ENCODE data around the gene DEPP1.

The DEPP1 gene

DNA sequence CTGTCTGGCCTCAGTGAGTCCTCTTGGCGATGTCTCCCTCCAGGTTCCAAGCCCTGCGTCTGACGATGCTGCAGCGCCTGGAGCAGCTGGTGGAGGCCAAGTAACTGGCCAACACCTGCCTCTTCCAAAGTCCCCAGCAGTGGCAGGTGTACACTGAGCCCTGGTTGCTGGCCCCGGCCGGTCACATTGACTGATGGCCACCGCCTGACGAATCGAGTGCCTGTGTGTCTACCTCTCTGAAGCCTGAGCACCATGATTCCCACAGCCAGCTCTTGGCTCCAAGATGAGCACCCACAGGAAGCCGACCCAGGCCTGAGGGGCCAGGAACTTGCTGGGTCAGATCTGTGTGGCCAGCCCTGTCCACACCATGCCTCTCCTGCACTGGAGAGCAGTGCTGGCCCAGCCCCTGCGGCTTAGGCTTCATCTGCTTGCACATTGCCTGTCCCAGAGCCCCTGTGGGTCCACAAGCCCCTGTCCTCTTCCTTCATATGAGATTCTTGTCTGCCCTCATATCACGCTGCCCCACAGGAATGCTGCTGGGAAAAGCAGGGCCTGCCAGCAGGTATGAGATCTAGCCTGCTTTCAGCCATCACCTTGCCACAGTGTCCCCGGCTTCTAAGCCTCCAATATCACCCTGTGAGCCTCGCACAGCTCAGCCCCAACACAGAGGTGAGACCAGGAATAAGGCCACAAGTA lies 14.8 kb upstream of the DEPP1 start:
- no peak for DNase-seq (ENCODE audit: low spot score)
- in situ Hi-C loops (cut with MboI; ENCODE audit: low sequenced_read_pairs, unreplicated experiment), result no loop called here
- TF ChIP-seq, protein P1, sequence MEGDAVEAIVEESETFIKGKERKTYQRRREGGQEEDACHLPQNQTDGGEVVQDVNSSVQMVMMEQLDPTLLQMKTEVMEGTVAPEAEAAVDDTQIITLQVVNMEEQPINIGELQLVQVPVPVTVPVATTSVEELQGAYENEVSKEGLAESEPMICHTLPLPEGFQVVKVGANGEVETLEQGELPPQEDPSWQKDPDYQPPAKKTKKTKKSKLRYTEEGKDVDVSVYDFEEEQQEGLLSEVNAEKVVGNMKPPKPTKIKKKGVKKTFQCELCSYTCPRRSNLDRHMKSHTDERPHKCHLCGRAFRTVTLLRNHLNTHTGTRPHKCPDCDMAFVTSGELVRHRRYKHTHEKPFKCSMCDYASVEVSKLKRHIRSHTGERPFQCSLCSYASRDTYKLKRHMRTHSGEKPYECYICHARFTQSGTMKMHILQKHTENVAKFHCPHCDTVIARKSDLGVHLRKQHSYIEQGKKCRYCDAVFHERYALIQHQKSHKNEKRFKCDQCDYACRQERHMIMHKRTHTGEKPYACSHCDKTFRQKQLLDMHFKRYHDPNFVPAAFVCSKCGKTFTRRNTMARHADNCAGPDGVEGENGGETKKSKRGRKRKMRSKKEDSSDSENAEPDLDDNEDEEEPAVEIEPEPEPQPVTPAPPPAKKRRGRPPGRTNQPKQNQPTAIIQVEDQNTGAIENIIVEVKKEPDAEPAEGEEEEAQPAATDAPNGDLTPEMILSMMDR (IDR thresholded peaks at IDR 0.05; ENCODE audit: borderline replicate concordance, control extremely low read depth, extremely low read depth, insufficient read depth, missing control alignments), result no peak

DNA sequence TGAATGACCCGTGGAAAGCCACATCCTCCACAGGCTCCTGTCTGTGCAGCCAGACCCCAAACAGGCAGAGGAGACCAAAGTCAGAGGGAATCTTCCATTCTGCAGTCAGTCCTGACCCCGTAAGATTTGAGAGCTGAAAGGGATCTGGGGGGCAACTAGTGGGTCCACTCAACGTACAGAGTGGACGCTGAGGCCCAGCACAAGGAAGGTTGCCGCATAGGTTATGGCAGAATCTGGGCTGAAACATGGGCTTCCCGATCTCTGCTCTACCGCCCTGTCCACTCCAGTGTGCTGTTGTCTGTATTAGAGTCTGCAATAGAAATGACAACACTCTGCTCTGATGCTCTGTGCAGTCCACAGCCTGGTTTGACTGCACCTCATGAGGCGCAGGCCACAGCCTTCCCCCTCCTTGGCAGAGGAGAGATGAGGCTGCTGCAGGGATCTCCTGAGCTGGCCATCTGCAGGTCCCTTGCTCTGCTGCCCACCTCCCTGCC lies 14.2 kb upstream of the DEPP1 start:
- TF ChIP-seq, protein P1 (IDR thresholded peaks at IDR 0.05; ENCODE audit: borderline replicate concordance, control extremely low read depth, extremely low read depth, insufficient read depth, missing control alignments), result no peak
- in situ Hi-C loops (cut with MboI; ENCODE audit: low sequenced_read_pairs, unreplicated experiment), result no loop called here

DNA sequence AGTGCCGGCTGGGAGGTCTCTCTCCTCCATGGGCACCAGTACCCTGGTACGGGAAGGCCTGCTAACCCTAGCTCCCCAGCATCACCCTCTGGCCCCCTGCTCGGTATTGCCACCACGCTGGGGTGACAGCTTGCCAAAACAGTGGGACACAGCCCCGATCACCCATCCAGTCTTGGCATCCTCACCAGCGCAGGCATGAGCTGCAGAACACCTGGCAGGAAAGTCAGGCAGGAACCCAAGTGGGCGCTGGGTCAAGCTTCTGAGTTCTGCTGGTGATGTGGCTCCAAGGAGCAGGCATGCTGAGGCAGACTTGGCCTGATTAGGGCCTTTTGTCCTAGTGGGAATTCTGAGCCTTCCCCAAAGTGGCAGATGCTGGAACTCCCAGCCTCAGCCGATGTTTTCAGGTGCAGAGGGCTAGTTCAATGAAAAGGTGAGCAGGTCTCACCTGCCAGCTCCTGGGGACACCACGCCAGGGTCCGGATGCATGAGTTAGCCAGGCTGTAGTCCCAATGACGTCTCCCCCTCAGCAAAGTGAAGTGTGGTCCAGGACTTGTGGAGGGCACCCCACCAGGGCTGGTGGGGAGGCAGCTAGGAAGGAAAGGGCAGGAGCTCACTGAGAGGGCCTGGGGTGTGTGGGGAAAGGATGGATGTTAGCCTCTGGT lies 13.6 kb upstream of the DEPP1 start:
- DNase-seq (ENCODE audit: low spot score), result no peak
- in situ Hi-C loops (cut with MboI; ENCODE audit: low sequenced_read_pairs, unreplicated experiment), result no loop called here
- TF ChIP-seq, protein P1 (IDR thresholded peaks at IDR 0.05; ENCODE audit: borderline replicate concordance, control extremely low read depth, extremely low read depth, insufficient read depth, missing control alignments), result no peak

More for the DNA sequence above, 14.2 kb upstream of the DEPP1 start:
- DNase-seq (ENCODE audit: low spot score), result no peak

DNA sequence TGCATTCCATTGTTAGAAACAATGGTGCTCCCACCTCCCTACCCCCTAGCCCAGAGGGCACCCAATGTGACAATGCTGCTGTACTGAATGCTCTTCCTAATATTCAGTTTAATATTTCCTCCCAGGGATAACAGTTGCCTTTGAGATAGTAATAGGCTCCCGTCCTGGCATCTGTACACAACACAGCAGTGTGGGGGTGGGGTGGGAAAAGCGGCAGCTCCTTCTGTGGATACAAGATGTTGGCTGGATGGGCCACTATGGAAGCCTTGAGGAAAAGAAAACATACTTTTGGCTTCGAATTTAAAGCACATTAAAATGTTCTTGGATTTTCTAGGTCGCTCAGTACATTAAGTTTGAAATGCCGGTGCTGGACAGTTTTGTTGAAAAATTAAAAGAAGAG lies 13.0 kb upstream of the DEPP1 start:
- in situ Hi-C loops (cut with MboI; ENCODE audit: low sequenced_read_pairs, unreplicated experiment), result no loop called here
- TF ChIP-seq, protein P1 (IDR thresholded peaks at IDR 0.05; ENCODE audit: borderline replicate concordance, control extremely low read depth, extremely low read depth, insufficient read depth, missing control alignments), result no peak
- DNase-seq (ENCODE audit: low spot score), result no peak

DNA sequence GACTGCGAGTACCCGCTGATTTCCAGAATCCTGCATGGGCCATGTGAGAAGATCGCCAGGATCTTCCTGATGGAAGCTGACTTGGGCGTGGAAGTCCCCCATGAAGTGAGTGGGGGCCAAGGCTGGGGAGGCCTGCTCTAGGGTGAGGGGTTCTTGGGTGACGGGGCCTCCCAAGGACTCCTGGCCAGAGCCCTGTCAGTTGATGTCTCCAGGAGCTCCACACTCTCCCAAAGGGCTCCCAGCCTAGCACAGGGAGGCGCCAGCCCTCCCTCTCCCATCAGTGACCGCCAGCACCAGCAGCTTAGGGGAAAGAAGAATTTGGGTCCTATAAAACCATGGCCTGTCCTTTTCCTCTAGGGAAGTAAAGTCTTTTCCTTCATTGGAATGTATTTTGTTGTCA lies 12.4 kb upstream of the DEPP1 start:
- TF ChIP-seq, protein P1 (IDR thresholded peaks at IDR 0.05; ENCODE audit: borderline replicate concordance, control extremely low read depth, extremely low read depth, insufficient read depth, missing control alignments), result no peak
- in situ Hi-C loops (cut with MboI; ENCODE audit: low sequenced_read_pairs, unreplicated experiment), result no loop called here

DNA sequence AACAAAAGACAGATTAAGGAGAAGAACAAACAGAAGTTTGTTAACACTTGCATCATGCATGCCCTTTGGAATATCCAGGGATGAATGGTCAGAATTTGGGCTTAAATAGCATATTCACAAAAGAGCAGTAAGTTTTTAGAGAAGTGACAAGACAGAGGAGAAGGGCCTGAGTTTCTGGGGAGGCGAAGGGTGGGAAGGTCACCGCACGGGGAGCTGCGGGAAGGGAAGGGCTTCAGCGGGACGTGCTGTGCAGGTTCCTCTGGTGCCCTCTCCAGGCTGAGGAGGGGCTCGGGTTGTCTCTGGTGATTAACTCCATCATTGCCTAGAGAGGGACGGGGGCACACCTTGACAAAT lies 11.7 kb upstream of the DEPP1 start:
- in situ Hi-C loops (cut with MboI; ENCODE audit: low sequenced_read_pairs, unreplicated experiment), result no loop called here

More for the DNA sequence above, 12.4 kb upstream of the DEPP1 start:
- no peak for DNase-seq (ENCODE audit: low spot score)

More for the DNA sequence above, 11.7 kb upstream of the DEPP1 start:
- TF ChIP-seq, protein P1 (IDR thresholded peaks at IDR 0.05; ENCODE audit: borderline replicate concordance, control extremely low read depth, extremely low read depth, insufficient read depth, missing control alignments), result peak; percentile 9
- no peak for DNase-seq (ENCODE audit: low spot score)
